ENCODE data around the gene UBAC1. TPM values are rescaled to one million over a fixed set of nuclear protein-coding genes. Genes with fewer than 3 reads are reported as not detected.

UBAC1 gene
- total RNA-seq, 1 experiment from 2014 or later, result 55.6 TPM

- TF ChIP-seq ZNF532 (CRISPR knock-in tag; IDR thresholded peaks at IDR 0.05; ENCODE audit: borderline replicate concordance) (no peak), E2F4 (CRISPR knock-in tag; IDR thresholded peaks at IDR 0.05; ENCODE audit: borderline replicate concordance, low read depth) (peak; percentile 92), ZNF425 (CRISPR knock-in tag; conservative IDR thresholded peaks at IDR 0.05) (no peak), E2F1 (CRISPR knock-in tag; IDR thresholded peaks at IDR 0.05) (peak; percentile 98), ZBTB43 (CRISPR knock-in tag; IDR thresholded peaks at IDR 0.05) (peak; percentile 99), EMX1 (CRISPR knock-in tag; IDR thresholded peaks at IDR 0.05) (peak; percentile 91), CREB1 (CRISPR knock-in tag; IDR thresholded peaks at IDR 0.05) (peak; percentile 99), RORB (CRISPR knock-in tag; IDR thresholded peaks at IDR 0.05) (no peak), ZNF263 (CRISPR knock-in tag; IDR thresholded peaks at IDR 0.05; ENCODE audit: low read depth) (peak; percentile 85), ZNF121 (CRISPR knock-in tag; IDR thresholded peaks at IDR 0.05) (peak; percentile 77), MYBL2 (CRISPR knock-in tag; IDR thresholded peaks at IDR 0.05) (peak; percentile 99), OVOL2 (CRISPR knock-in tag; IDR thresholded peaks at IDR 0.05; ENCODE audit: borderline replicate concordance) (no peak), CTCF (IDR thresholded peaks at IDR 0.05) (no peak), SMAD3 (CRISPR knock-in tag; IDR thresholded peaks at IDR 0.05; ENCODE audit: borderline replicate concordance) (peak; percentile 100), ZNF281 (CRISPR knock-in tag; IDR thresholded peaks at IDR 0.05) (peak; percentile 99), ATF3 (CRISPR knock-in tag; conservative IDR thresholded peaks at IDR 0.05) (peak; percentile 81), STAT6 (CRISPR knock-in tag; conservative IDR thresholded peaks at IDR 0.05; ENCODE audit: low read depth) (peak; percentile 96; the same call in 1 of the 2 replicates), ELF4 (CRISPR knock-in tag; IDR thresholded peaks at IDR 0.05; ENCODE audit: low read depth) (peak; percentile 95), ZNF396 (CRISPR knock-in tag; IDR thresholded peaks at IDR 0.05; ENCODE audit: borderline replicate concordance) (peak; percentile 91; the same call in 1 of the 2 replicates)
- TF ChIP-seq, protein P1, sequence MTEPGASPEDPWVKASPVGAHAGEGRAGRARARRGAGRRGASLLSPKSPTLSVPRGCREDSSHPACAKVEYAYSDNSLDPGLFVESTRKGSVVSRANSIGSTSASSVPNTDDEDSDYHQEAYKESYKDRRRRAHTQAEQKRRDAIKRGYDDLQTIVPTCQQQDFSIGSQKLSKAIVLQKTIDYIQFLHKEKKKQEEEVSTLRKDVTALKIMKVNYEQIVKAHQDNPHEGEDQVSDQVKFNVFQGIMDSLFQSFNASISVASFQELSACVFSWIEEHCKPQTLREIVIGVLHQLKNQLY (CRISPR knock-in tag; IDR thresholded peaks at IDR 0.05), result peak; percentile 94; the same call in 1 of the 2 replicates
Measured at GRCh38 chr9:135971892-135972291, 10.7 kb upstream of the UBAC1 start (continued).

All from WTC11 (cell line).